GM19467 (cell line): ENCODE data around the gene THUMPD1.
"Not testable (repeated sequence)": the region's sequence is repeated elsewhere in the genome, so short reads cannot be mapped to it uniquely, and the experiment has no call there.

Source experiments
- ATAC-seq: cut with Tn5 transposase; IDR thresholded peaks from one replicate; pipeline ENCODE4 v1.9.1; 2021; ENCODE audit warnings: mild to moderate bottlenecking, moderate library complexity; ENCODE audit not compliant: unreplicated experiment

The THUMPD1 gene, protein sequence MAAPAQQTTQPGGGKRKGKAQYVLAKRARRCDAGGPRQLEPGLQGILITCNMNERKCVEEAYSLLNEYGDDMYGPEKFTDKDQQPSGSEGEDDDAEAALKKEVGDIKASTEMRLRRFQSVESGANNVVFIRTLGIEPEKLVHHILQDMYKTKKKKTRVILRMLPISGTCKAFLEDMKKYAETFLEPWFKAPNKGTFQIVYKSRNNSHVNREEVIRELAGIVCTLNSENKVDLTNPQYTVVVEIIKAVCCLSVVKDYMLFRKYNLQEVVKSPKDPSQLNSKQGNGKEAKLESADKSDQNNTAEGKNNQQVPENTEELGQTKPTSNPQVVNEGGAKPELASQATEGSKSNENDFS

DNA sequence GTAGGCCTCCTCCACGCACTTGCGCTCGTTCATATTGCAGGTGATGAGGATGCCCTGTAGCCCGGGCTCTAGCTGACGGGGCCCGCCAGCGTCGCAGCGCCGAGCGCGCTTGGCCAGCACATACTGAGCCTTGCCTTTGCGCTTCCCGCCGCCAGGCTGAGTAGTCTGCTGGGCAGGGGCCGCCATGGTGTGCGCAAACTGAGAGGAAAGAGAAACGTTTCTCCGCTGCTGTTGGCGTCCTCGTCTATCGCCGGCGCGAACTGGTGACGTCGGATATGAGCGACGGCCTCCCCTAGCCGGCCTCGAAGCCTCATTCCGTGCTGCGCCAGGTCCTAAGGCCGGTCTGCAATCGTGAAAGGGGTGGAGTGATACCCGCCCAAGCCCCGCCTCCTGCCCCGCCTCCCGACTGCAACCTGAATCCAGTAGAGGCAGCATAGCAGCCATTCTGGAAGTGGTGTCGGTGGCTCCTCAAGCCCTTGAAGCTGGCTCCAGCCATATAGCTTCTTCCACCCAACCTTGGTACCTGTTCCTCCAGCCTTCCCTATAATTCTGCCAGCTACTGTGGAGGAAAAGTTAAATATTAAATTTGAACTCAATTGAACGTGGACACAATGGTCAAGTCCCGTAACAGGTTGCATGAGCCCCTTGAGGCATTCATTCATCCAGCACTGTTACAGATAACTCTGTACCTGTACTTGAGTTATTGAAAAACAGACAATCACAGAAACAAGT, at the start of gene THUMPD1:
THUMPD1 (minus strand) TSS at position 265 of the 732 bp plus-strand sequence; CDS start at position 186, 79 bp downstream.
- ATAC-seq: peak; percentile 68

DNA sequence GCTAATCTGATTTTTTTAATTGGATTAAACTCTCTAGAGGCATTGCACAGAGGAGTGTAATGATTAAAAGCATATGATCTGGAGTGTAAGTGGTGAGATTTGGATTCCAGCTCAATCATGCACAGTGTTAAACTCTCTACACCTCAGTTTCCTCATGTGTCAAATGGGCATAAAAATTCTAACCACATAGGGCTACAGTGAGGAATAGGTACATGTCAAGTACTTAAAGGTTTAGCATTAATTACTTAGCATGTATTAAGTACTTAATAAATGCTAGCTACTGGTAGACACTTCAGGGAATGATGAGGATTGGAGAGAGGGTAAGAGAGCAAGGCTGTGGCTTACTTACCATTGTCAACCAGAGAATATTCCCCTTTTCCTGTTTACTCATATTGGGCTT, 47.5 kb upstream of the THUMPD1 start:
- no peak for ATAC-seq

DNA sequence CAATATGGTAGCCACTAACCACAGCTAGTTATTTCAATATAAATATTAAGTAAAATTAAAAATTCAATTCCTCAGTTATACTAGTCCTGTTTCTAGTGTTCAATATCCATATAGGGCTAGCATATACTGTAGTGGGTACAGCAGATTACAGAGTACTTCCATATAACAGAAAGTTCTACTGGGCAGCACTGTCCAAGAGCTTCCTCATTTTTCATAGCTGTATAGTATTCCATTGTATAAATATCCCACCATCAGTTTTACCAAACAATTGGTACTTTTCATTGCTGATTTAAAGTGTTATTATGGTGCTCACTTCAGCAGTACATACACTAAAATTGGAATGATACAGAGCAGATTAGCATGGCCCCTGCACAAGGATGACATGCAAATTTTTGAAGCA, 42.6 kb upstream of the THUMPD1 start:
- no peak for ATAC-seq

DNA sequence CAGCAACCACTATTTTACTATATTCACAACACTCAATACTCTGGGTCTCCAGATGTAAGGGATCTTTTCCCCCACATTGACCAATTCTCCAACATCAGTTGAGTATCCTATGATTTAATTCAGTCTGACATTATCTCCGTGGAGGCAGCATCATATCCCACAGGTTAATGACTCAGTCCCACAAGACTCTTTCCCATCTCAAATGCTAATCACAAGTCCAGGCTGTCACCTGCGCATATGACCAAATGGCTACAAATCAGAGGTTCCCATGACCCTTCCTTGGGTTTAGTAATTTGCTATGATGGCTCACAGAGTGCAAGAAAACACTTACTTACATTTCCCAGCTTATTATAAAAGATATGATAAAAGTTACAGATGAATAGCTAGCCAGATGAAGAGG, 40.9 kb upstream of the THUMPD1 start:
- no peak for ATAC-seq

DNA sequence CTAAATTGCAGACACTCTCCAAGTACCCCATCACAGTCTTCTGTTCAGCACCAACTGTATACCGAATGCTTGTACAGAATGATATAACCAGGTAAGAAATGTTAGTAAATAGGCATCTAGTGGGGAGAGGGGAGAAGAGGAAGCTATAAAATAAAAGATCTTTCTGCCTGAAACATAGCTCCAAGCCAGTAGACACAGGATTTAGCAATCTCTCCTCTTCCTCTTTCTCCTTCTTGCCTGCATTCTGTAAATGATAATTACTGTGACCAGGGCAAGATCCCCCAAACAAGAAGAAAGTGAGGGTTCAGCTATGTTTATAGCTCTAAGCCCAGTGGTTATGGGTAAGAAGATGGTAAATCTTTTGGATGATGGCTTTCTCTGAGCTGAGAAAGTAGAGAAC, 40.1 kb upstream of the THUMPD1 start:
- no peak for ATAC-seq

DNA sequence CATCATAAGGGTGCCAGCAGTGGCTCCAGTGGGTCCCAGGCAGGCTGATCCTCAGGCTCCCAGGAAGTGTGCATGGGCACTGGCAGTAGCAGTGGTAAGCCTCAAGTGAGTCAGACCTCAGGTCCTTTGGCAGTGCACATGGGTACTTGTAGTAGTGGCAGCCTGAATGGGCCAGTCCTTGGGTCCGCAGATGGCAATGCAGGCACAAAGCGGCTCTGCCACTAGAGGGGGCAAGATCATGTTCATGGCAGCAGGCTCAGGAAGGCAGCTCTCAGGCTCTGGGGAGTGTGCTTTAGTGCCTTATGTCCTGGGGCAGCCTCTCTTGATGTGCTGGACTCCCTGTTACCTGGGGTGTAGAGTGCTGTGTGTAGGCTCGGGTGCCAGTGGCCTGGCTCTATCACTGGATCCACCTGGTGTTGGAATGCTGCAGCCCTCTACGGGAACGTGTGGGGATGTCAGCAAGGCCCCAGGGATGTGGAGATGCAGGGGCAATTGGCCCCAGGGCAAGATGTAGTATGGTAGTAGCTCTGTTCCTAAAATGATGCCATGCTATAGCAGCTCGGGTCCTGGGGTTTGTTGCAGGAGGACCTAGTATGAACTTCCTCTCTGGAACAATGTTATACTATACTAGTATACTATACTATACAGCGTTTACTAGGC, 33.2 kb upstream of the THUMPD1 start:
- ATAC-seq: no peak

DNA sequence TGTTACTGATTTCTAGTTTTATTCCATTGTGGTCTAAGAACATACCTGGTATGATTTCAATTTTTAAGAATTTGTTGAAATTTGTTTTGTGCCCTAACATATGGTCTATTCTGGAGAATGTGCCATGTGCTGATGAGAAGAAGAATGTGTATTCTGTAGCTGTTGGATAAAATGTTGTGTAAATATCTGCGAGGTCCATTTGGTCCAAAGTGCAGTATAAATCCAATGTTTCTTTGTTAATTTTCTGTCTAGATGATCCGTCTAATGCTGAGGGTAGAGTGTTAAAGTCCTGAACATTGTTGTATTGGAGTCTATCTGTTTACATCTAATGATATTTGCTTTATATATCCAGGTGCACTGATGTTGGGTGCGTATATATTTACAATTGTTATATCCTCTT, 32.1 kb upstream of the THUMPD1 start:
- ATAC-seq: no peak

DNA sequence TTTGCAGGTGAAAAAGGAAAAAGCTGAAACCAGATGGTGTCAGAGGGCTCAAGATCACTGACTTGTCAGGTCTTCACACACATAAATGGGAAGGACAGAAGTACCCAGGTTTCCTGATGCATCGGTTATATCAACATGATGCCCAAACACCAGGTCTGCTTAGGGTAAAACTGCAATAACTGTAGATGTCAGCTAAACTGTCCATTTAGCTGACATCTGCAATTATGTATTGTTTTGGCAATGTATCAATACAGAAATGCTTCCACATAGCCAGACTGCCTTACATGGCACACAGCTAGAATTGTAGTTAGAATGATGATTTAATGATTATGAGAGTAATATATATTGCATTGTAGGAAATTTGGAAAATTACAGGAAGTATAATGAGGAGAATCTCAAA, 27.2 kb upstream of the THUMPD1 start:
- no peak for ATAC-seq

DNA sequence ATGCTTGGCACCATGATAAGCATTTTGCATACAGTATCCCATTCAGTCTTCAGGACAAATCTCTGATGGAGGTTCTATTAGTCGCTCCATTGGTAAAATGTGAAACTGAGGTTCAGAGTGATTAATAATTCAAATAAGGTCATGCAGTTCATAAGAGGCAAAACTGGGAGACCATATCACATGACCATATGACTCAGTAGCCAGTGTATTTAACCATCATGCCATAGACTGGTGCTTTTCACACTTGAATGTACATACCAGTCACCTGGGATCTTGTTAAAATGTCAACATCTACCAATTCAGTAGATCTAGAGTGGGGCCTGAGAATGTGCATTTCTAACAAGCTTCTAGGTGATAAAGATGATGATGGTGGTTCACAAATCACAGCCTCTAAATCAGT, 26.5 kb upstream of the THUMPD1 start:
- ATAC-seq: no peak

DNA sequence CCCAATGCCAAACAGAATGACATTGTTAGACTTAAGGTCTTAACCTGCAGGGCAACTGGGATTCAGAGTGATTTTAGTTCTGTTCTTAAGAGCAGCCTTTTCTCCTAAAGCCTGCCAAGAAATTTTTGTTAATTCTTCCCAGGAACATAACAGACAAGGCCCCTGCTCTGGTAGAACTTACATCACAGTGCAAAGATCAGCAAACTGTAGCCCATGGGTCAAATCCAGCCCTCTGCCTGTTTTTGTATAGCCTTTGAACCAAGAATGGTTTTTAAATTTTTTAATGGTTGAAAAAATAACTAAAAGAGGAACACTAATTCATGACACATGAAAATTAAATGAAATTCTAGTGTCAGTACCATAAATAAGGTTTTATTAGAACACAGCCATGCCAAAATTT, 26.0 kb upstream of the THUMPD1 start:
- no peak for ATAC-seq

DNA sequence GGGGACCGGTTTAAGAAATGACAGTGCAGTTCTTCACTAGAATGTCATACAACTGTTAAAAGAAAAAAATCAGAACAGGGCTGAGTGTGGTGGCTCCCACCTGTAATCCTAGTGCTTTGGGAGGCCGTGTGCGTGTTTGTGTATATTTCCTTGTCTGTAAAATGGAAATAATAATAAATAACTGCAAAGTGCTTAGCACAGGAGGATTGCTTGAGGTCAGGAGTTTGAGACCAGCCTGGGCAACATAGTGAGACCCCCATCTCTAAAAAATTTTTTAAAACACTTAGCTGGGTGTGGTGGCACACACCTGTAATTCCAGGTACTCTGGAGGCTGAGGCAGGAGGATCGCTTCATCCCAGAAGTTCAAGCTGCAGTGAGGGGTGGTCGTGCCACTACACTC, 24.7 kb upstream of the THUMPD1 start:
- ATAC-seq: no peak

DNA sequence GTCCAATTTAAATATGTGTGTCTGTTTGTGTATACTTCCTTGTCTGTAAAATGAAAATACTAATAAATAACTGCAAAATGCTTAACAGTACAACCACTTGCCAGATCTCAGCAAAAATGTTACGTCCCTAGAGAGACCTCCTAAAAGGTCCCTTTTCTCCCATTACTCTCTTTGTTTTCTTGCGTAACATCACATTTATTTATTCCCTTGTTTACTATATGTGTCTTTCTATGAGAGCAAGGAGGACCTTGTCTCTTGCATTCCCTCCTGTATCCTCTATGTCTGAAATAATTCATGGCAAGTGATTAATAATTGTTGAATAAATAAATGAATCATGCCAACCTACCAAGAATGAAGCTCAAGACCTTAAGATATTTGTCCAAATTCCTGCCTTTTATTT, 24.1 kb upstream of the THUMPD1 start:
- no peak for ATAC-seq

DNA sequence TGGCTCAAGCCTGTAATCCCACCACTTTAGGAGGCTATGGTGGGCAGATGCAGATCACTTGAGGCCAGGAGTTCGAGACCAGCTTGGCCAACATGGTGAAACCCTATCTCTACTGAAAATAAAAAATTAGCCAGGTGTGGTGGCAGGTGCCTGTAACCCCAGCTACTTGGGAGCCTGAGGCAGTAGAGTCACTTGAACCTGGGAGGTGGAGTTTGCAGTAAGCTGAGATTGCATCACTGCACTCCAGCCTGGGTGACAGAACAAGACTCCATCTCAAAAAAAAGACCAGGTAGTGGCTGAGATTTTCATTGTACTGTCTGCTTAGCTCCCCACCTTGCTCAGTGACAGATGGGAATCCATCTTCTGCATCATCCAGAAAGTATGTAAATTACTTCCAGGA, 22.8 kb upstream of the THUMPD1 start:
- ATAC-seq: not testable (repeated sequence)

DNA sequence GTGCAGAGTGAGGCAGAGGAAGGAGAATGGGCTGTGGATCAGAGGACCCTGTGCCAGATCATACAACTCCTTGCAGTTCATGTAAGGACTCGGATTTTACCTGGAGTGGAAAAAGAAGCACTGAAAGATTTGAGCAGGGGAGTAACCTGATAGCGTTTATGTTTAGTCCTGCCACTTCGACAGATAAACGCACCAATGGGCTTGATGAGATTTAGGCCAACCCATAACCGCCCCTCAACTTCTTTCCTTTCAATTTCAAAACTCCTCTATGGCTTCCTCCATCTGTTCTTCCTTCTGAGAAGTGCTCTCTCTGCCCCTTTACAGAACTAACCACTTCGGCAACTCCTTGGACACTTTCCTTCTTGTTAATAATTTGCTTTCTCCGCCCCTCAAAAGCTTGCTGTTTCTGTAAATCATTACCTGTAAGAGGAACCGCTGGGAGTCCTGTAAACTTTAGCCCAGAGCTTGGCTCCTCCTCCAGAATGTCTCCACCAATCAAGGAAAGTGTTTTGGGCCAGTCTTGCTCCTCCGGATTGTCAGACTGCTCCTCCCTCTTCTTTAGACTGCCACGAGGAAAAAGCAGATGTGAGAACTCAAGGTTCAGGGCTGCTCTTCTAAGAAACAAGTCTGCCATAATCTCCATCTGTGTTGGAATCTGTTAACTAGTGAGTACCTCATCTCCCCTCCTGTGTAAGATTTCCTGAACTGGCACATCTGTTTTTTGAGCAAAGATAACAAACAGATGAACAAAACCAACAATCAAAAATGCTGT, 22.0 kb upstream of the THUMPD1 start, which contains the start of gene ACSM3:
ACSM3 (plus strand) TSS at position 554 of the 772 bp plus-strand sequence. CDS start 6,021 bp downstream, outside the sequence.
- peak; percentile 92 for ATAC-seq

DNA sequence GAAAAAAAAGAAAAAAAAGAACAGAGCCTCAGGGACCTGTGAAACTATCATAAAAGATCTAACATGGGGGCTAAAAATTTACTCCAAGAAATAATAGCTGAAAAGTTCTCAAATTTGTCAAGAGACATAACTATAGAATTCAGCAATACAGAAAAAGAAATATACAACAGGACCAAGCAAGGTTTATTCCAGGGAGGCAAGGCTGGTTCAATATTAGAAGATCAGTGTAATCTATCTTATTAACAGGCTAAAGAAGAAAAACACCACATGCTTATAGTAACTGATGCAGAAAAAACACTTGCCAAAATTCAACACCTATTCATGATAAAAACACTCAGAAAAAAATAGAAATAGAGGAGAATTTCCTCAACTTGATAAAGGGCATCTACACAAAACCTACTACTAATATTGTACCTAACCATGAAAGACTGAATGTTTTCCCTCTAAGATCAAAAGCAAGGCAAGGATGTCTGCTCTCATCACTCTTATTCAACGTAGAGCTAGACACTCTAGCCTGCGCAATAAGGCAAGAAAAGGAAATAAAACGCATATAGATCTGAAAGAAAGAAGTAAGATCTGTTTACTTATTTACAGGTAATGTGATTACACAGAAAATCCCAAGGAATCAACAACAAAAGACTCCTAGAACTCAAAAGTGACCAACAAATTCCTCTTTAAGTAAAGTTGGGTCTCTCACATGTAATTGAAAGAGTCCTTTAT, 20.9 kb upstream of the THUMPD1 start:
- no peak for ATAC-seq

DNA sequence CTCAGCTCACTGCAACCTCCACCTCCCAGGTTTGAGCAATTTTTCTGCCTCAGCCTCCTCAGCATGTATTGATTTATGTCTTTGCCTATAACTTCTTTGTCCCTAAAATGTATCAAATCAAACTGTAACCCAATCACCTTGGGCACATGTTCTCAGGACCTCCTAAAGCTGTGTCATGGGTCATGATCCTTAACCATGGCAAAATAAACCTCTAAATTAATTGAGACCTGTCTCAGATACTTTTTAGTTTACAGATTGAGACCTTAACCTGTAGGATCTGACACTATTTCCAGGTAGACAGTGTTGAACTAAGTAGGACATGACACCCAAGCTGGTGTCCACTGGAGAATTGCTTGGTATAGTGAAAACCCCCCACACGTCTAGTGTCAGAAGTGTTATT, 19.6 kb upstream of the THUMPD1 start:
- no peak for ATAC-seq

DNA sequence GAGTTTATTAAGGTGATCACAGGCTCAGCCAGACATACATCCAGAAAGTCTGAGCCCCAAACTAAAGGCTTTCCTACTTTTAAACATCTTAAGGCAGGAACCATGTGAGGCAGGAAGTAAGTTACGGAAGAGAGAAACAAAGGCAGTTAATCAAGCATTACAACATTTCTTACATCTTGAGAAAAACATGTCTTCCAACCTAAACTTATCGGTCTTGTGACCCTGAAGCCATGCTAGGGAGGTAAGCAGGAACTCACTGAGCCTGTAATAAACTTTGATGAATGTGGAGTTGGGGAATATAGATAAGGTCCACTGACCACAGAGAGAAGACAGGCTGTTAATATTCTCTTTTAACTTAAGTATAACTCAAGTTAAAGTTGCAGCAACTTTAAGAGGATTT, 18.7 kb upstream of the THUMPD1 start:
- no peak for ATAC-seq

DNA sequence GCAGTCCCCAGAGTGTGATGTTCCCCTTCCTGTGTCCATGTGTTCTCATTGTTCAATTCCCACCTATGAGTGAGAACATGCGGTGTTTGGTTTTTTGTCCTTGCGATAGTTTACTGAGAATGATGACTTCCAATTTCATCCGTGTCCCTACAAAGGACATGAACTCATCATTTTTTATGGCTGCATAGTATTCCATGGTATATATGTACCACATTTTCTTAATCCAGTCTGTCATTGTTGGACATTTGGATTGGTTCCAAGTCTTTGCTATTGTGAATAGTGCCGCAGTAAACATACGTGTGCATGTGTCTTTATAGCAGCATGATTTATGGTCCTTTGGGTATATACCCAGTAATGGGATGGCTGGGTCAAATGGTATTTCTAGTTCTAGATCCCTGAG, 14.2 kb upstream of the THUMPD1 start:
- ATAC-seq: not testable (repeated sequence)

DNA sequence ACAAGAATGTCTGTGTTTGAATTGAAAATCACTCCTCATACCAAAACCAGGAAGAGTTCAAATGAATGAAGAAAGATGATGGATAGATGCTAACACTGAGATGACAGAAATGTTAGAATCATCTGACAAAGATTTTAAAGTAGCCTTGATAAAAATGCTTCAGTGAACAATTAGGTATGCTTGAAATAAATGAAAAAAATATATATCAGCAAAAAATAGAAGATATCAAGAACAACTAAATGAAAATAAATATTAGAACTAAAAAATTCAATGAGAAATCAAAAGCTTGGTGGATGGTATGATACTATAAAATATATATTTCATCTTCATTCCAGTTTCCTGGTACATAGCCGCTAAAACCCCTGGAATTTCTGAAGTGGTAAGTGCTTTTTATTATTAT, 13.6 kb upstream of the THUMPD1 start:
- no peak for ATAC-seq

DNA sequence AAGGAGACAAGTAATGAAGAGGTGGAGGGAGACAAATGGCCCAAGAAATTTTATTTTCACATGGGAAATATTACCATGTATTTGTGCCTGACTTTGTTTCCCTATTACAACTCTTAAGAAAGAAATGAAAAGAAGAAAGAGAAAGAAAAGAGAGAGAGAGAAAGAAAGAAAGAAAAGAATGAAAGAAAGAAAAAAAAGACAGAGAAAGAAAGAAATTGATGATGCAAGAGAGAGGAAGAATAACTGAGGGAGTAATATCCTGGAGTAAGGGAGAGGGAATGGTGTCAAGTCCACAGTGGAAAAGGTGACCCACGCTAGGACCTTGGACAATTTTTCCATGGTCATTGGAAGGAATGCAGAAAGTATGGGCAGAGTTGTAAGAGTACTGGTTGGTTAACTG, 12.1 kb upstream of the THUMPD1 start:
- no peak for ATAC-seq
